ENCODE measurements around the gene LDAF1. TPM values are rescaled to one million over a fixed set of nuclear protein-coding genes. Genes with fewer than 3 reads are reported as not detected.

Gene LDAF1
- total and polyA plus RNA-seq, 4 donors: 10.4 to 45.6 (median 20.4) TPM

GRCh38 chr16:21183995-21184394 lies 25.5 kb downstream of the LDAF1 start:
- WGBS, 2 donors: 94 to 97% methylated on average over 3 of the region's 3 CpGs

GRCh38 chr16:21184834-21185233 lies 26.4 kb downstream of the LDAF1 start:
- H3K4me3 ChIP-seq: no peak overlapping the region
- WGBS, 2 donors: 85 to 98% methylated on average over 3 of the region's 3 CpGs
- TF ChIP-seq CTCF (IDR thresholded peaks at IDR 0.05; ENCODE audit: control extremely low read depth, extremely low read depth): no peak
- DNase-seq (no peak), ATAC-seq (ENCODE audit: insufficient read depth, low FRiP score) (no peak)
- H3K4me1 ChIP-seq (ENCODE audit: control insufficient read depth in 5 of 5, insufficient read depth in 5 of 5, low read length in 5 of 5): peaks cover 0 to 1% (median 0%) of the 10 kb centered on the region in 5 donors
- H3K9ac ChIP-seq (ENCODE audit: insufficient read depth in 1 of 2, low read length in 2 of 2): no peak overlapping the region
- H3K9me3 ChIP-seq (ENCODE audit: control insufficient read depth in 4 of 4, insufficient read depth in 3 of 4, low read length in 3 of 4): peaks cover 0 to 4% (median 1%) of the 10 kb centered on the region in 4 donors
- H3K27ac ChIP-seq (ENCODE audit: low read depth in 1 of 2, low read length in 1 of 2): no peak overlapping the region
- no peaks in the 10 kb centered on the region for H3K27me3 ChIP-seq (ENCODE audit: control insufficient read depth in 3 of 3, insufficient read depth in 3 of 3, low read length in 2 of 3)
- peaks cover 6 to 15% (median 13%) of the 10 kb centered on the region in 4 donors for H3K36me3 ChIP-seq (ENCODE audit: control insufficient read depth in 4 of 4, insufficient read depth in 4 of 4, low read length in 4 of 4)

More at GRCh38 chr16:21183995-21184394, 25.5 kb downstream of the LDAF1 start:
- Histone ChIP-seq H3K9ac (ENCODE audit: insufficient read depth in 1 of 2, low read length in 2 of 2) (no peak overlapping the region), H3K27me3 (ENCODE audit: control insufficient read depth in 3 of 3, insufficient read depth in 3 of 3, low read length in 2 of 3) (no peaks in the 10 kb centered on the region), H3K36me3 (ENCODE audit: control insufficient read depth in 4 of 4, insufficient read depth in 4 of 4, low read length in 4 of 4) (peaks cover 11 to 15% (median 14%) of the 10 kb centered on the region in 4 donors), H3K27ac (ENCODE audit: low read depth in 1 of 2, low read length in 1 of 2) (no peak overlapping the region), H3K4me3 (no peak overlapping the region), H3K9me3 (ENCODE audit: control insufficient read depth in 4 of 4, insufficient read depth in 3 of 4, low read length in 3 of 4) (peaks cover 0 to 4% (median 1%) of the 10 kb centered on the region in 4 donors), H3K4me1 (ENCODE audit: control insufficient read depth in 5 of 5, insufficient read depth in 5 of 5, low read length in 5 of 5) (peaks cover 0 to 1% (median 0%) of the 10 kb centered on the region in 5 donors)
- TF ChIP-seq CTCF (IDR thresholded peaks at IDR 0.05; ENCODE audit: control extremely low read depth, extremely low read depth): no peak
- ATAC-seq (ENCODE audit: insufficient read depth, low FRiP score): no peak
- no peak for DNase-seq

- Histone ChIP-seq H3K36me3 (ENCODE audit: control insufficient read depth in 4 of 4, insufficient read depth in 4 of 4, low read length in 4 of 4) (peaks cover 6 to 14% (median 11%) of the 10 kb centered on the region in 4 donors), H3K27ac (ENCODE audit: low read depth in 1 of 2, low read length in 1 of 2) (no peak overlapping the region), H3K9ac (ENCODE audit: insufficient read depth in 1 of 2, low read length in 2 of 2) (no peak overlapping the region), H3K9me3 (ENCODE audit: control insufficient read depth in 4 of 4, insufficient read depth in 3 of 4, low read length in 3 of 4) (peaks cover 0 to 4% (median 1%) of the 10 kb centered on the region in 4 donors), H3K4me1 (ENCODE audit: control insufficient read depth in 5 of 5, insufficient read depth in 5 of 5, low read length in 5 of 5) (peaks cover 0 to 1% (median 0%) of the 10 kb centered on the region in 5 donors), H3K27me3 (ENCODE audit: control insufficient read depth in 3 of 3, insufficient read depth in 3 of 3, low read length in 2 of 3) (no peaks in the 10 kb centered on the region), H3K4me3 (no peak overlapping the region)
- no peak for TF ChIP-seq CTCF (IDR thresholded peaks at IDR 0.05; ENCODE audit: control extremely low read depth, extremely low read depth)
- DNase-seq (no peak), ATAC-seq (ENCODE audit: insufficient read depth, low FRiP score) (no peak)
- WGBS, 2 donors: 91 to 96% methylated on average over 12 of the region's 12 CpGs
Measured at GRCh38 chr16:21185659-21186325, 27.3 kb downstream of the LDAF1 start.

All from lung (tissue), 12 donors.